DMS114 treated with DMSO at 0.1 percent for 48 hours (cell line): ENCODE measurements around the gene TRPV3.

Source experiments
- DNase-seq: peaks from one replicate; lab custom pipeline; 2025; ENCODE audit not compliant: unreplicated experiment; lab: John Stamatoyannopoulos, UW

The TRPV3 gene

GRCh38 chr17:3547628-3548027, 10.0 kb downstream of the TRPV3 start:
- no peak for DNase-seq

- DNase-seq: no peak
Observed at GRCh38 chr17:3546997-3547396, 10.6 kb downstream of the TRPV3 start.

GRCh38 chr17:3546521-3546920, 11.1 kb downstream of the TRPV3 start:
- no peak for DNase-seq

GRCh38 chr17:3545151-3545550, 12.5 kb downstream of the TRPV3 start:
- DNase-seq: no peak

GRCh38 chr17:3544365-3544764, 13.2 kb downstream of the TRPV3 start:
- no peak for DNase-seq

GRCh38 chr17:3543453-3543852, 14.2 kb downstream of the TRPV3 start:
- no peak for DNase-seq

- no peak for DNase-seq
Observed at GRCh38 chr17:3542410-3543088, 15.1 kb downstream of the TRPV3 start.

GRCh38 chr17:3539881-3540540, 17.6 kb downstream of the TRPV3 start:
- DNase-seq: no peak

GRCh38 chr17:3536716-3537115, 20.9 kb downstream of the TRPV3 start:
- DNase-seq: no peak

- peak; percentile 74 for DNase-seq
Observed at GRCh38 chr17:3535253-3535995, 22.2 kb downstream of the TRPV3 start.

GRCh38 chr17:3534881-3535252, 22.7 kb downstream of the TRPV3 start:
- DNase-seq: peak; percentile 22

GRCh38 chr17:3533752-3534151, 23.9 kb downstream of the TRPV3 start:
- no peak for DNase-seq

GRCh38 chr17:3532859-3533142, 24.8 kb downstream of the TRPV3 start:
- DNase-seq: no peak

- no peak for DNase-seq
Observed at GRCh38 chr17:3532106-3532858, 25.3 kb downstream of the TRPV3 start.

- no peak for DNase-seq
Observed at GRCh38 chr17:3531266-3532101, 26.1 kb downstream of the TRPV3 start.

GRCh38 chr17:3529817-3530741, 27.5 kb downstream of the TRPV3 start:
- DNase-seq: no peak

- DNase-seq: no peak
Observed at GRCh38 chr17:3528880-3529511, 28.6 kb downstream of the TRPV3 start.

- no peak for DNase-seq
Observed at GRCh38 chr17:3528403-3528851, 29.2 kb downstream of the TRPV3 start.

GRCh38 chr17:3527896-3528295, 29.7 kb downstream of the TRPV3 start:
- DNase-seq: no peak
